ENCODE measurements around the gene GBP2. TPM values are rescaled to one million over a fixed set of nuclear protein-coding genes. Genes with fewer than 3 reads are reported as not detected.
"Not testable (repeated sequence)": the region's sequence is repeated elsewhere in the genome, so short reads cannot be mapped to it uniquely, and the experiment has no call there.

The GBP2 gene
- total RNA-seq, 1 donor from 2014 or later: 168 TPM

DNA sequence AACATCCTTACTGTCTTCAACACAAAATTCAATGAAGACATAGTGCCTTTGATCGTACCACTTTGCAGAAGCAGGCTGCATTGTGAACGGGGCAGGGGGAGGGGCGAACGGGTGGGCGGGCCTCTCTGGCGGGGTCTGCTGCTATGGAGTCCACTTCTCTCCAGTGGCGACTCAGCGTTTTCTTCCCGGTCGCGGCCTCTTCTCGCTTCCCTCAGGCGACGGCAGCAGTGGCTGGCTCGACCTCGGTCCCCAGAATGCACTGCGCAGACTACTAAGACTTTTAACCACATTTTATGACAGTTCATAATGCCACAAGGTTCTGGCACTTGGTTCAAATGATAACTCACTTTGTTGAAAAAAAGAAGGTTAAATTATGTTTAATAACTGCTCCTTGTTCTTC lies 21.2 kb downstream of the GBP2 start:
- peaks cover 15% of the 10 kb centered on the region for H3K4me1 Mint-ChIP-seq
- no peaks in the 10 kb centered on the region for H3K27me3 Mint-ChIP-seq
- DNase-seq: no peak
- intact Hi-C loops (cut with micrococcal nuclease): no loop called here
- H3K27ac Mint-ChIP-seq: peak overlapping the region; percentile 70
- H3K9me3 Mint-ChIP-seq: peaks cover 3% of the 10 kb centered on the region
- H3K36me3 Mint-ChIP-seq (ENCODE audit: low read depth): peaks cover 81% of the 10 kb centered on the region
- no peak overlapping the region for H3K4me3 Mint-ChIP-seq

DNA sequence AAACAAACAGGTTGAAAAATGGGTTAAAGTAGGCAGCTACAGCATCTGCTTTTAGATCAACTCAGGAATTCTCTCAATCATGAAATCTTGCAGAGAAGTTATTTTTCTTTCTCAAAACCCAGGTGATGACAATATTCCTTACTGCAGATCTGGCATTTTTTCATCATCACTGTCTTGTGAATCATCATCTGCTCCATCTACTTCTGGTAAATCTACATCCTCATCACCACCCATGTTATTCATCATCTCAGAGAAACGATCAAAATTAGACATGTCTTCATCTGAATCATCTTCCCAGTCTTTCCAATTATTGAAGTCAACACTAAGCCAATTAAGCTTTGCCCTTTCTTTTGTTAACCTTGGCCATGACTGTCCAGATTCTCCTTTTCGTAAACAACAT lies 21.8 kb downstream of the GBP2 start:
- Mint-ChIP-seq H3K9me3 (peaks cover 3% of the 10 kb centered on the region), H3K27me3 (no peaks in the 10 kb centered on the region), H3K27ac (peak overlapping the region; percentile 70), H3K36me3 (ENCODE audit: low read depth) (peaks cover 77% of the 10 kb centered on the region), H3K4me1 (peaks cover 10% of the 10 kb centered on the region), H3K4me3 (no peak overlapping the region)
- no peak for DNase-seq
- intact Hi-C loops (cut with micrococcal nuclease): no loop called here

DNA sequence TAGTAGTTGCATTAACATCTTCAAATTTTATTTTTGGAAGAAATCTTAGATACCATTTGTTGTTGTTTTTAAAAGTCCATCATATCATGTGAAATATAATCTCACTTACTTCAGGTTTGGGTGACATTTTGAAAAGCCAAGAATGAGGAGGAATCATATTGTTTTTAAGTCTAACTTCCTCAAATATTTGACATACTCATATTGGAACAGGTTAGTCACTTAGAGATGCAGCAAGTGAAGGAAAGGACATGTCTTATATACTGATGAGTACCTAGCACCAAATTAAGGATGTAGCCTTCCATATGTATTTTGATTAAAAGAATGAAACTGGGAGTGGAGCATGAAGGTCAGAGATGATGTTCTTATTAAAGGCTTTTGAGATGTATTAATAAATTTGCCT lies 23.9 kb downstream of the GBP2 start:
- peaks cover 6% of the 10 kb centered on the region for H3K9me3 Mint-ChIP-seq
- DNase-seq: no peak
- peaks cover 58% of the 10 kb centered on the region for H3K36me3 Mint-ChIP-seq (ENCODE audit: low read depth)
- H3K27ac Mint-ChIP-seq: no peak overlapping the region
- intact Hi-C loops (cut with micrococcal nuclease): no loop called here
- H3K4me1 Mint-ChIP-seq: peaks cover 12% of the 10 kb centered on the region
- no peaks in the 10 kb centered on the region for H3K27me3 Mint-ChIP-seq
- no peak overlapping the region for H3K4me3 Mint-ChIP-seq

DNA sequence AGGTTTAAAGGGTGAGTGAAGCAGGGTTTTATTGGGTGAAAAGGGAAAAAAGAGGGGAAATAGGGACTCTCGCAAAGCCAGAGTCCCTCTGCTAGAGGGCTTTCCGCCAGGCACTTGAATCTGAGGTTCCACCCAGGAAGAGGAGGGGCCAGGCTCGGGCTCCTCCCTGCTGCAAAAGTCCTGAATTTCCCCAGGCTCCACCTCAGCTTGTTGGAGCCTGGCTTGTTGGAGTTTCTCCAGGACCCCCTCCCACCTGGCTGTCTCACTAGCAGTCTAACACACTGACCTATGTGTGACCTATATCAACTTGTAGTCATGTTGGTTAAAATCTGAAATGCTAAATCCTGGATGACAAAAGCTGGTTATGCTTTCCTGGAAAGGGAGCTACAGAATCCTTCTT lies 25.5 kb downstream of the GBP2 start:
- no peak overlapping the region for H3K27ac Mint-ChIP-seq
- DNase-seq: no peak
- intact Hi-C loops (cut with micrococcal nuclease): no loop called here
- peaks cover 12% of the 10 kb centered on the region for H3K4me1 Mint-ChIP-seq
- H3K27me3 Mint-ChIP-seq: no peaks in the 10 kb centered on the region
- H3K36me3 Mint-ChIP-seq (ENCODE audit: low read depth): peaks cover 46% of the 10 kb centered on the region
- peaks cover 16% of the 10 kb centered on the region for H3K9me3 Mint-ChIP-seq
- no peak overlapping the region for H3K4me3 Mint-ChIP-seq

DNA sequence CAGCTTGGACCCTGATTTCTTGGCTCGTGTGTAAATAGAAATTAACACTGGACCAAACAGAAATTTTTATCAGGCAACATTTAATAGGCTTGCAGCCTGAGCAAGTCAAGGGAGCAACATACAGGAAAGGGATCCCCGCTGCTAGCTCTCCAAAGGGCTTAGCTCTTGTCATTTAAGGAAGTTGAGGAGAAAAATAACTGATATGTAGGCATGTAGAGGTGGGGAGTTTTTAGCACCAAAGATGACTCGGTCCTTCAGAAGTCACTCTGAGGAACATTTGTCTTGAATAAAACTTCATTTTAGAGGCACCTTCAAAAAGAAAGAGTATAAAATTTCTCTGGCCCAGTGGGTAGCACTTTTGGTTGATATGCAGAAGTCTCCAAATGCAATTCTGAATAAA lies 27.1 kb downstream of the GBP2 start:
- Mint-ChIP-seq H3K27ac (peak overlapping the region; percentile 20), H3K4me1 (peaks cover 5% of the 10 kb centered on the region), H3K4me3 (no peak overlapping the region), H3K9me3 (peaks cover 16% of the 10 kb centered on the region), H3K27me3 (peaks cover 5% of the 10 kb centered on the region), H3K36me3 (ENCODE audit: low read depth) (peaks cover 32% of the 10 kb centered on the region)
- no peak for DNase-seq
- intact Hi-C loops (cut with micrococcal nuclease): no loop called here

DNA sequence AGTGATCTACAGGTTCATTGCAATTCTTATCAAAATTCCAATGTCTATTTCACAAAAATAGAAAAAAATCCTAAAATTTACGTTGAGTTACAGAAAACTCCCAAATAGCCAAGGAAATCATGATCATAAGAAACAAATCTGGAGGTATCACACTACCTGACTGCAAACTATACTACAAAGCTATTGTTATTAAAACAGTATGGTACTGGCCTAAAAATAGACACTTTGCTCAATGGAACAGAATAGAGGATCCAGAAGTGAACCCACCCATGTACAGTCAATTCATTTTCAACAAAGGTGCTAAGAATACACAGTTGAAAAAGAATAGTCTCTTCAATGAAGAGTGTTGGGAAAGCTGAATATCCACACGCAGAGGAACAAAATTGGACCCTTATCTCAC lies 30.2 kb downstream of the GBP2 start:
- Mint-ChIP-seq H3K4me3 (no peak overlapping the region), H3K36me3 (ENCODE audit: low read depth) (peaks cover 12% of the 10 kb centered on the region), H3K27me3 (peaks cover 8% of the 10 kb centered on the region), H3K4me1 (peaks cover 2% of the 10 kb centered on the region), H3K9me3 (peaks cover 16% of the 10 kb centered on the region), H3K27ac (no peak overlapping the region)
- intact Hi-C loops (cut with micrococcal nuclease): no loop called here
- no peak for DNase-seq

DNA sequence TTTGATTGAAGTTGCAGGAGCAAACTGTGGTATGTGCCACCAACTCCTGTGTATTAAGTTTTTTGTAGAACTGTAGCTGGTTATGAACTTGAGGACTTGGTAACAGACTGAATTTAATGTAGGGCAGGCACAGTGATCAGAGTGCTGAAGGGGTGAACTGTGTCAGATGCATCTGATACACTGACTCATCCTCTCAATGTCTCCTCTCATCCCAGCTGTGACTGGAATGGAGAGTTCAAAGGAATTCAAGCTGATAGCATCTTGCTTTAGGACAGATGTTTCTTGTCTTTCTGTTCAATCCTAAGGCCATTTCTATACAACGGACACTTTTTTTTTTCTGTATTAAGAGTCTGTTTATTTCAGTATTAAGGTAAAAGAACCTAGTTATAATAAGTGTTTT lies 36.0 kb downstream of the GBP2 start:
- intact Hi-C loops (cut with micrococcal nuclease): no loop called here
- H3K4me1 Mint-ChIP-seq: peaks cover 4% of the 10 kb centered on the region
- no peak overlapping the region for H3K27ac Mint-ChIP-seq
- H3K9me3 Mint-ChIP-seq: peaks cover 4% of the 10 kb centered on the region
- peaks cover 8% of the 10 kb centered on the region for H3K27me3 Mint-ChIP-seq
- no peak overlapping the region for H3K4me3 Mint-ChIP-seq
- peaks cover 2% of the 10 kb centered on the region for H3K36me3 Mint-ChIP-seq (ENCODE audit: low read depth)
- DNase-seq: no peak

DNA sequence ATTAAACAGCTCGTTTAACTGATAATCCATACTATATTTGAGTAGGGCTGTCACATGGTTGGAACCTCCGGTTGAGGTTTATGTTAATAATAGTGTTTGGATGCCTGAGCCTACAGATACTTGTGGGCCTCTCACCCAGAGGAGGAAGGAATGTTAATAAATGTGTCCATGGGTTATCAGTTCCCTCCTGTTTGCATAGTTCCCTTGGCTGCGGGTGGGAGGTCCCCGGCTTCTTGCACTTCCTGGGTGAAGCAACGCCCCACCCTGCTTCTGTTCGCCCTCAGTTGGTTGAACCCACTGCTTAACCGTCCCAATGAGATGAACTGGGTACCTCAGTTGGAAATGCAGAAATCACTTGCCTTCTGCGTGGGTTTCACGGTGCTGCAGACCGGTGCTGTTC lies 37.3 kb downstream of the GBP2 start:
- Mint-ChIP-seq H3K9me3 (peaks cover 2% of the 10 kb centered on the region), H3K4me1 (peaks cover 10% of the 10 kb centered on the region), H3K27ac (no peak overlapping the region), H3K36me3 (ENCODE audit: low read depth) (no peaks in the 10 kb centered on the region), H3K27me3 (peaks cover under 1% of the 10 kb centered on the region), H3K4me3 (no peak overlapping the region)
- intact Hi-C loops (cut with micrococcal nuclease): no loop called here
- no peak for DNase-seq

DNA sequence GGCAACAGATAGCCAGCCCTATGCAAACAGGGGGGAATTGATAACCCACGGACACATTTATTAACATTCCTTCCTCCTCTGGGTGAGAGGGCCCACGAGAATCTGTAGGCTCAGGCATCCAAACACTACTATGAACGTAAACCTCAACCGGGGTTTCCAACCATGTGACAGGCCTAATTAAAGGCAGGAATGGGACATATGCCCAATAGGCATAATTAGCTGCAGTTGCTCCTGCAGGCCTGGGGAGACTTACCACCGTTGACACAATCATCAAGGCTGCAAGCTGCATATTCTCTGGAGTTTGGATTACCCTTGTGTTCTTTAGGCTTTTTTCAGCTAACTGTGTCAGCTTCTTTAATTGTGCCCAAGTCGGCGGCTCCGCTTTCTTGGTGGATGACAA lies 38.7 kb downstream of the GBP2 start:
- Mint-ChIP-seq H3K27ac (no peak overlapping the region), H3K4me3 (no peak overlapping the region), H3K4me1 (peaks cover 10% of the 10 kb centered on the region), H3K9me3 (no peaks in the 10 kb centered on the region), H3K36me3 (ENCODE audit: low read depth) (no peaks in the 10 kb centered on the region), H3K27me3 (no peaks in the 10 kb centered on the region)
- no peak for DNase-seq
- intact Hi-C loops (cut with micrococcal nuclease): no loop called here

DNA sequence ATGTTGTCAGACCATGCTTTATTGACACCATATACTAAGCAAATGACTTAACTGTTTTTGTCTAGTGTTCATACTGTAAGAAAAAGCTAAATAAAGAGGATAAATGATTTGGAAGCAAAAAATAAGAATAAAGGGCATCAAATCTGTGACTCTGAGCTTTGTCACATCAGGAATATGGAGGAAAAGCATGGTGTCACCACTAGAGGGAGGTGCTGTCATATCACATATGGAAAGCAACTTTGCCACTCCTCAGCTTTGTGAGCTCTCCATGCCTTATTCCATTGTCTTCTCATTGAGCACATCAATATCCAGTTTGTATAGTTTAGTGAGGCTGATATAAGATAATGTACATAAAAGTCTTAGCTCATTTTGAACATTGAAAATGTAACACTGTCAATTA lies 40.1 kb downstream of the GBP2 start:
- no peaks in the 10 kb centered on the region for H3K9me3 Mint-ChIP-seq
- no peaks in the 10 kb centered on the region for H3K27me3 Mint-ChIP-seq
- peaks cover 12% of the 10 kb centered on the region for H3K4me1 Mint-ChIP-seq
- peak; percentile 89 for DNase-seq
- no peaks in the 10 kb centered on the region for H3K36me3 Mint-ChIP-seq (ENCODE audit: low read depth)
- intact Hi-C loops (cut with micrococcal nuclease): loop anchor here (1.0 kb wide), 3 partner anchors 87 to 370 kb away; no protein-coding TSS in a partner anchor
- no peak overlapping the region for H3K4me3 Mint-ChIP-seq
- no peak overlapping the region for H3K27ac Mint-ChIP-seq

DNA sequence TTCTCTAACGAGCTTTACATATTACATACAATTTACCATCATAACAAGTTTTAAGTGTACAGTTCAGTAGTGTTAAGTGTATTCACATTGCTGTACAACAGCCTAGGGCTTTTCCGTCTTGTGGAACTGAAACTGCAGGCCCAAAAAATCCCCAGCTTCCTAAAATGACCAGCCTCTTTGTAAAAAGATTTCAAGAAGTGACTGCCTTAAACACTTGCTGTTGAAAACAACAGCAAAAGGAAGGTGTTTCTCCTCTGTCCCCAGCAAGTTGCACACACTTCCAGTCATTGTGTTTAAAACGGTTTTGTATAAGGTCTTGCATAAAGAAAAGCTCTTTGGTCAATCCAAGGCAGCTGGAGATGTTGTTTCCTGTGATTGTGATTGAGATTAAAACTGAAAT lies 44.9 kb downstream of the GBP2 start:
- H3K27ac Mint-ChIP-seq: no peak overlapping the region
- intact Hi-C loops (cut with micrococcal nuclease): no loop called here
- no peak overlapping the region for H3K4me3 Mint-ChIP-seq
- H3K9me3 Mint-ChIP-seq: peaks cover 10% of the 10 kb centered on the region
- DNase-seq: no peak
- H3K36me3 Mint-ChIP-seq (ENCODE audit: low read depth): peaks cover 10% of the 10 kb centered on the region
- H3K4me1 Mint-ChIP-seq: peaks cover 9% of the 10 kb centered on the region
- H3K27me3 Mint-ChIP-seq: no peaks in the 10 kb centered on the region

DNA sequence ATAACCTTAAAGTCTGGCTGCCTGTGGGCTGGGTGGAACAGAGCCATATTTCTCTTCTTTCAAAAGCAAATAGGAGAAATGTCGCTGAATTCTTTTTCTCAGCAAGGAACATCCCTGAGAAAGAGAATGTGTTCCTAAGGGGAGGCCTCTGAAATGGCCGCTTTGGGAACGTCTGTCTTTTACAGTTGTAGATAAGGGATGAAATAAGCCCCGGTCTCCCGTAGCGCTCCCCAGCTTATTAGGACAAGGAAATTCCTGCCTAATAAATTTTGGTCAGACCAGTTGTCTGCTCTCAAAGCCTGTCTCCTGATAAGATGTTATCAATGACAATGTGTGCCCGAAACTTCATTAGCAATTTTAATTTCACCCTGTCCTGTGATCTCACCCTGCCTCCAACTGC lies 45.8 kb downstream of the GBP2 start:
- intact Hi-C loops (cut with micrococcal nuclease); DNase-seq; H3K27ac Mint-ChIP-seq; H3K27me3 Mint-ChIP-seq; H3K4me3 Mint-ChIP-seq; H3K4me1 Mint-ChIP-seq: not testable (repeated sequence)
- Mint-ChIP-seq H3K36me3 (ENCODE audit: low read depth) (peaks cover 11% of the 10 kb centered on the region), H3K9me3 (peaks cover 14% of the 10 kb centered on the region)

DNA sequence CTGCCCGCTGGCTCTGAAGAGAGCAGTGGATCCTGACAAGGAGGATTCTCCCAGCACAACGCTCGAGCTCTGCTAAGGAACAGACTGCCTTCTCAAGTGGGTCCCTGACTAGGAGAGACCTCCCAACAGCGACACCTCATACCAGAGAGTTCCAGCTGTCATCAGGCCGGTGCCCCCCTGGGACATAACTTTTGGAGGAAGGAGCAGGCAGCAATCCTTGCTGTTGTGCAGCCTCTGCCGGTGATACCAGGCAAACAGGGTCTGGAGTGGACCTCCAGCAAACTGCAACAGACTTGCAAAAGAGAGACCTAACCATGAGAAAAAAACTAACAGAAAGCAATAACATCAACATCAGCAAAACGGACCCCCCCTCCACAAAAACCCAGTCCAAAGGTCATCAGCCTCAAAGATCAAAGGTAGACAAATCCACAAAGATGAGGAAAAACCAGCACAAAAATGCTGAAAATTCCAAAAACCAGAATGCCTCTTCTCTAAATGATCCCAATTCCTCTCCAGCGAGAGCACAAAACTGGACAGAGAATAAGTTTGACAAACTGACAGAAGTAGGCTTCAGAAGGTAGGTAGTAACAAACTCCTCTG lies 53.3 kb downstream of the GBP2 start:
- Mint-ChIP-seq H3K9me3 (peaks cover 38% of the 10 kb centered on the region), H3K4me1 (peaks cover 21% of the 10 kb centered on the region), H3K36me3 (ENCODE audit: low read depth) (peaks cover 15% of the 10 kb centered on the region)
- H3K27me3 Mint-ChIP-seq; H3K27ac Mint-ChIP-seq; intact Hi-C loops (cut with micrococcal nuclease); H3K4me3 Mint-ChIP-seq; DNase-seq: not testable (repeated sequence)

DNA sequence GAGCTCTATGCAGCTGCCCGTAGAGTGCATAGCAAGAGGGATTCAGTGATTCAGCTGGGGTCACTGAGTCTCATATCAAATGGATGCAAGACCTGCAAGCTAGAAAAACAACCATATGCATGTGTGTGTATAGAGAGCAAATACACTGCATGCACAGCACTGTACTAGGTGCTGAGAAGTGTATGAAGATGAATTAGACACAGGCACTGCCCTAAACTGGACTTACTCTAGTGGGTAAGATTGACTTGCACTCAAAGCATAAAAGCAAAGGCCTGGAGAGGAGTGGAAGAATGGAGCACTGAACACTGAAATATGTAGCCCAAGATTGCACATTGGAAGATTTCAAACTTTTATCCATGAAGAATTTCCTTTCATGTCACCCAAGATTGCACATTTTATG lies 55.4 kb downstream of the GBP2 start:
- H3K9me3 Mint-ChIP-seq: peaks cover 28% of the 10 kb centered on the region
- no peaks in the 10 kb centered on the region for H3K27me3 Mint-ChIP-seq
- peak; percentile 57 for DNase-seq
- H3K27ac Mint-ChIP-seq: no peak overlapping the region
- peak overlapping the region; percentile 85 for H3K4me3 Mint-ChIP-seq
- H3K36me3 Mint-ChIP-seq (ENCODE audit: low read depth): peaks cover 10% of the 10 kb centered on the region
- intact Hi-C loops (cut with micrococcal nuclease): no loop called here
- H3K4me1 Mint-ChIP-seq: peaks cover 23% of the 10 kb centered on the region

DNA sequence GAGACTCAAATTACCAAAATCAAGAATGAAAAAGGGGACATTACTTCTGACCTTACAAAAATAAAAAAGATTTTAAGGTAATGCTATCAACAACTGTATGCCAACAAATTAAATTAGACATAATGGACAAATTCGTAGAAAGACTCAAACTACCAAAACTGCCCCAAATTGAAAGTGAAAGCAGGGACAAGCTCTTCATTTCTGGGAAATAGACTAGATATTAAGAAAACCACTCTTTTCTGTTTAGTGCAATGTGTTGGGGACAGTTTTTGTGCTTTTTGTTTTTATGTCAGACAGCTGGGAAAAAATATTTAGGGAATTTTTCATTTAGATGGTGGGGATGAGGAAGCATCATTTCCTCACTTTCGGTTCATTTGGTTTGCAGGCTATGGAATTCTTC lies 56.0 kb downstream of the GBP2 start:
- Mint-ChIP-seq H3K4me3 (peak overlapping the region; percentile 85), H3K36me3 (ENCODE audit: low read depth) (peaks cover 10% of the 10 kb centered on the region), H3K27ac (peak overlapping the region; percentile 81), H3K9me3 (peaks cover 28% of the 10 kb centered on the region), H3K27me3 (no peaks in the 10 kb centered on the region), H3K4me1 (peaks cover 26% of the 10 kb centered on the region)
- intact Hi-C loops (cut with micrococcal nuclease): no loop called here
- peak; percentile 67 for DNase-seq

Measured in activated CD4-positive, alpha-beta T cell treated with anti-CD3 and anti-CD28 coated beads, Interleukin-2, amount 10 ng/mL, durations not matched to agents 24 days and 14 days (primary cell).